Ureter (tissue), 1 donor: Measurements from ENCODE around the gene PGS1. TPM values are rescaled to one million over a fixed set of nuclear protein-coding genes. Genes with fewer than 3 reads are reported as not detected.
A peak's percentile ranks its signal among the peaks of the same experiment; 100 is the strongest.
"Not testable (repeated sequence)": the region's sequence is repeated elsewhere in the genome, so short reads cannot be mapped to it uniquely, and the experiment has no call there.

Experiments used
- DNase-seq: peaks from one replicate; pipeline ENCODE4 v3.0.0-alpha.2; 2020; ENCODE audit warnings: low spot score
- total RNA-seq: library from RNA; stranded (reverse); gene quantifications from one replicate; pipeline ENCODE4 v1.2.4, GENCODE V29; 2023
- donor health status: DM: yes; HTN: yes; CAD: no.

The PGS1 gene
- 73.2 TPM for total RNA-seq

- peak; percentile 87 for DNase-seq
These were observed at the start of gene PGS1 for GRCh38 chr17:78378225-78379130. Gene PGS1 (plus strand): TSS chr17:78378649. CDS start chr17:78378666, 17 bp downstream.

GRCh38 chr17:78329263-78330059 lies 49.0 kb upstream of the PGS1 start:
- no peak for DNase-seq

GRCh38 chr17:78330570-78331224 lies 47.8 kb upstream of the PGS1 start:
- no peak for DNase-seq

- DNase-seq = not testable (repeated sequence)
These were observed 47.1 kb upstream of the PGS1 start for GRCh38 chr17:78331355-78331754.

- no peak for DNase-seq
These were observed 45.5 kb upstream of the PGS1 start for GRCh38 chr17:78332991-78333390.

GRCh38 chr17:78335209-78335608 lies 43.2 kb upstream of the PGS1 start:
- no peak for DNase-seq

GRCh38 chr17:78337244-78338109 lies 41.0 kb upstream of the PGS1 start:
- no peak for DNase-seq

- DNase-seq = peak; percentile 59
These were observed 39.8 kb upstream of the PGS1 start for GRCh38 chr17:78338486-78339259.

GRCh38 chr17:78340183-78340955 lies 38.1 kb upstream of the PGS1 start:
- DNase-seq = no peak

- peak; percentile 77 for DNase-seq
These were observed 36.6 kb upstream of the PGS1 start for GRCh38 chr17:78341559-78342448.

GRCh38 chr17:78342449-78343186 lies 35.8 kb upstream of the PGS1 start:
- peak; percentile 84 for DNase-seq

- DNase-seq = peak; percentile 84
These were observed 35.3 kb upstream of the PGS1 start for GRCh38 chr17:78343187-78343542.

GRCh38 chr17:78343543-78344201 lies 34.8 kb upstream of the PGS1 start:
- peak; percentile 74 for DNase-seq

- no peak for DNase-seq
These were observed 33.8 kb upstream of the PGS1 start for GRCh38 chr17:78344666-78345065.

- no peak for DNase-seq
These were observed 33.3 kb upstream of the PGS1 start for GRCh38 chr17:78345172-78345571.

GRCh38 chr17:78345791-78346494 lies 32.5 kb upstream of the PGS1 start:
- DNase-seq = no peak
